Right lobe of liver (tissue), 6 donors: ENCODE data around the gene HCN2. TPM values are rescaled to one million over a fixed set of nuclear protein-coding genes. Genes with fewer than 3 reads are reported as not detected.

Experiments used
- ATAC-seq, 4 donors: fragments of 200-7000 bp; cut with Tn5 transposase; one replicate each; pipeline ENCODE4 v1.9.1; 2020; ENCODE audit warnings: mild to moderate bottlenecking in 4 of 4, moderate library complexity in 4 of 4
- DNase-seq, 3 donors: peaks; one replicate each; pipeline ENCODE4 v3.0.0-alpha.2; 2020
- H3K27ac ChIP-seq, 3 donors: fragments of 200-600 bp; one replicate each; pipeline ENCODE4 v1.8.0; 2022
- H3K27me3 ChIP-seq, 2 donors: fragments of 200-600 bp; one replicate each; pipeline ENCODE4 v1.8.0; 2022
- H3K36me3 ChIP-seq, 4 donors: fragments of 200-600 bp; sonication (generic) in 1 of 4; one replicate each; pipeline versions ENCODE4 v1.5.1 to v1.8.0; 2017 to 2022; ENCODE audit warnings: control low read depth in 1 of 4
- H3K4me1 ChIP-seq, 4 donors: fragments of 200-600 bp; sonication (generic) in 1 of 4; one replicate each; pipeline versions ENCODE4 v1.5.1 to v1.8.0; 2017 to 2022; ENCODE audit warnings: control low read depth in 1 of 4
- H3K4me3 ChIP-seq, 3 donors: fragments of 200-600 bp; one replicate each; pipeline ENCODE4 v1.8.0; 2022
- H3K9me3 ChIP-seq, 4 donors: fragments of 200-600 bp; sonication (generic) in 1 of 4; one replicate each; pipeline versions ENCODE4 v1.5.1 to v1.8.0; 2017 to 2022; ENCODE audit warnings: control low read depth in 1 of 4
- CTCF ChIP-seq, 4 donors: fragments of 200-600 bp in 3 of 4; fragments of 450-650 bp in 1 of 4; IDR thresholded peaks; one replicate each; pipeline versions ENCODE4 v1.5.1 to v1.8.0; 2016 to 2022; ENCODE audit warnings: antibody characterized with exemption in 4 of 4, mild to moderate bottlenecking in 2 of 4
- POLR2A ChIP-seq: fragments of 450-650 bp; IDR thresholded peaks from one replicate; pipeline ENCODE4 v1.6.1; 2017; ENCODE audit warnings: antibody characterized with exemption, mild to moderate bottlenecking
- WGBS: methylation state at CpG from one replicate; pipeline ENCODE4 v1.1.6; 2018; ENCODE audit warnings: low coverage, low lambda C conversion rate; ENCODE audit not compliant: insufficient coverage; ENCODE audit errors: missing lambda C conversion rate; 5-methylcytosine and 5-hydroxymethylcytosine counted together
- intact Hi-C, 2 donors: fragments of 100-400 bp; cut with DNase I; formaldehyde crosslinking; loops; one replicate each; pipeline versions ENCODE4 v1.11.2 to v1.14.1; 2022
- total RNA-seq, 6 experiments: library from RNA; depleted of rRNA in 2 of 6; stranded (reverse); fragments of >200 nt in 2 of 6; fragmentation: NEBNext Ultra II Directional in 3 of 6; extraction: Animal tissue kit (Norgen Biotek cat#: 25700) in 3 of 6; gene quantifications; one replicate each; pipeline versions ENCODE4 v1.1.0 to v1.2.4, GENCODE V29; 2016 to 2023
- donor health status: DM: no; HTN: yes; CAD: no.
- donor health status: DM: no; HTN: no; CAD: no.
- donor health status: DM: no; HTN: no; CAD: no.
- donor health status: DM: no; HTN: yes; CAD: no.
- donor health status: DM: no; HTN: yes; CAD: no.

HCN2 gene
- total RNA-seq, 6 experiments from 2014 or later = 0.05 to 0.27 (median 0.09) TPM; not detected in 1

- peaks cover 0 to 13% (median 6%) of the 10 kb centered on the region in 4 donors for H3K4me1 ChIP-seq
Observed at GRCh38 chr19:629961-630714, 40.5 kb downstream of the HCN2 start.

GRCh38 chr19:632579-633067, 42.9 kb downstream of the HCN2 start:
- peak overlapping the region; percentile 82 to 99 (median 97) for H3K4me3 ChIP-seq
- DNase-seq (peak in 2 of 3 donors; percentile 59 to 67), ATAC-seq (peak; percentile 38 to 59 (median 48))
- H3K27ac ChIP-seq = peak overlapping the region in 2 of 3 donors; percentile 39 to 61
- TF ChIP-seq CTCF (IDR thresholded peaks at IDR 0.05) (no peak), POLR2A (no peak)
- no peaks in the 10 kb centered on the region for H3K9me3 ChIP-seq
- intact Hi-C loops = no loop called here
- peaks cover 0 to 14% (median 1%) of the 10 kb centered on the region in 4 donors for H3K36me3 ChIP-seq
- H3K4me1 ChIP-seq = peaks cover 0 to 13% (median 6%) of the 10 kb centered on the region in 4 donors
- no peaks in the 10 kb centered on the region for H3K27me3 ChIP-seq
- WGBS = under 1% methylated on average over 24 of the region's 35 CpGs

More at GRCh38 chr19:629961-630714, 40.5 kb downstream of the HCN2 start:
- no peak overlapping the region for H3K4me3 ChIP-seq
- intact Hi-C loops = no loop called here
- peaks cover 0 to 21% (median 3%) of the 10 kb centered on the region in 4 donors for H3K36me3 ChIP-seq
- ATAC-seq (no peak), DNase-seq (no peak)
- TF ChIP-seq POLR2A (no peak), CTCF (IDR thresholded peaks at IDR 0.05) (no peak)
- H3K27me3 ChIP-seq = no peaks in the 10 kb centered on the region
- 93% methylated on average over 14 of the region's 30 CpGs for WGBS
- H3K27ac ChIP-seq = no peak overlapping the region
- no peaks in the 10 kb centered on the region for H3K9me3 ChIP-seq

- Histone ChIP-seq H3K9me3 (no peaks in the 10 kb centered on the region), H3K27ac (peak within 1 kb of the TSS in 2 of 3 donors; percentile 39 to 61), H3K4me3 (peak within 1 kb of the TSS; percentile 82 to 99 (median 97)), H3K36me3 (peaks cover 0 to 13% (median 1%) of the 10 kb centered on the region in 4 donors), H3K27me3 (no peaks in the 10 kb centered on the region), H3K4me1 (peaks cover 0 to 13% (median 6%) of the 10 kb centered on the region in 4 donors)
- DNase-seq (peak; percentile 98 to 99 (median 99)), ATAC-seq (peak; percentile 95 to 98 (median 96))
- TF ChIP-seq CTCF (IDR thresholded peaks at IDR 0.05) (no peak), POLR2A (peak; percentile 25)
- intact Hi-C loops = no loop called here
- 0% methylated on average over 8 of the region's 67 CpGs for WGBS
Observed at GRCh38 chr19:633068-633785, 43.5 kb downstream of the HCN2 start, which contains the start of gene POLRMT. TSS of gene POLRMT (minus strand) at chr19:633537. CDS start at chr19:633512, 25 bp downstream.

- no peaks in the 10 kb centered on the region for H3K9me3 ChIP-seq
- intact Hi-C loops = no loop called here
- H3K4me1 ChIP-seq = peaks cover 0 to 13% (median 6%) of the 10 kb centered on the region in 4 donors
- peak overlapping the region in 1 of 3 donors; percentile 61 for H3K27ac ChIP-seq
- peaks cover 0 to 5% (median 1%) of the 10 kb centered on the region in 4 donors for H3K36me3 ChIP-seq
- H3K27me3 ChIP-seq = no peaks in the 10 kb centered on the region
- ATAC-seq (no peak), DNase-seq (no peak)
- TF ChIP-seq POLR2A = no peak
- no peak for TF ChIP-seq CTCF (IDR thresholded peaks at IDR 0.05)
- peak overlapping the region; percentile 82 to 99 (median 97) for H3K4me3 ChIP-seq
- 13% methylated on average over 21 of the region's 32 CpGs for WGBS
Observed at GRCh38 chr19:633786-634639, 44.3 kb downstream of the HCN2 start.
